ENCODE measurements around the gene TAS2R13.

The TAS2R13 gene

GRCh38 chr12:10909462-10909861, at the start of gene TAS2R13:
TAS2R13 (minus strand) TSS chr12:10909562; CDS start chr12:10909298, 264 bp downstream.
- DNase-seq (ENCODE audit: low read depth) = no peak

- DNase-seq (ENCODE audit: low read depth) = no peak
These were observed 48.4 kb upstream of the TAS2R13 start for GRCh38 chr12:10957741-10958140.

DNA sequence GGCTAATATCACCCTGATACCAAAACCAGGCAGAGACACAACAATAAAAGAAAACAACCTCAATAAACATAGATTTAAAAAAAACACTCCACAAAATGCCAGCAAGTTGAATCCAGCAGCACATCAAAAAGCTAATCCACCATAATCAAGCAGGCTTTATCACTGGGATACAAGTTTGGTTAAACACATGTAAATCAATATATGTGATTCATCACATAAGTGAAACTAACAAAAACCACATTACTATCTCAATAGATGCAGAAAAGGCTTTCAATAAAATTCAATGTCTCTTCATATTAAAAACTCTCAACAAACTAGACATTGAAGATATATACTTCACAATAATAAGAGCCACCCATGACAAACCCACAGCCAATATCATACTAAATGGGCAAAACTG, 46.7 kb upstream of the TAS2R13 start:
- no peak for DNase-seq (ENCODE audit: low read depth)

DNA sequence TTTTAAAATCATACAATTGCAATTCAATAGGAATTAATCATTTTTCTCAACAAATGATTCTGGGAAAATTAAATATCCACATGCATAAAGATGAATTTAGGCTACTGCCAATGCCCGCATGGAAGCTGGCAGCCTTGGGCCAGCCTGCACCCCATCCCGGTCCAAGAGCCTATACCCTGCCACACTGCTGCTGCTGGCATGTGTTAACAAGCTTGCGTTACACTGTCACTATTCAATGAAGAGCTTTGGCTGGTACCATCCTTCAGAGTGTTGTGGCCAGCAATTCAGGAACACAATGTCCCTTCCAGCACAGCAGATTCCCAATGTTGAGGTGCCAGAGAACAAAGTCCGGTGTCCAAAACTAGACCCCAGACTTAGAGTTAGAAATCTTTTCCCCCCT, 43.3 kb upstream of the TAS2R13 start:
- no peak for DNase-seq (ENCODE audit: low read depth)

- DNase-seq (ENCODE audit: low read depth) = no peak
These were observed 33.8 kb upstream of the TAS2R13 start for GRCh38 chr12:10943167-10943566.

DNA sequence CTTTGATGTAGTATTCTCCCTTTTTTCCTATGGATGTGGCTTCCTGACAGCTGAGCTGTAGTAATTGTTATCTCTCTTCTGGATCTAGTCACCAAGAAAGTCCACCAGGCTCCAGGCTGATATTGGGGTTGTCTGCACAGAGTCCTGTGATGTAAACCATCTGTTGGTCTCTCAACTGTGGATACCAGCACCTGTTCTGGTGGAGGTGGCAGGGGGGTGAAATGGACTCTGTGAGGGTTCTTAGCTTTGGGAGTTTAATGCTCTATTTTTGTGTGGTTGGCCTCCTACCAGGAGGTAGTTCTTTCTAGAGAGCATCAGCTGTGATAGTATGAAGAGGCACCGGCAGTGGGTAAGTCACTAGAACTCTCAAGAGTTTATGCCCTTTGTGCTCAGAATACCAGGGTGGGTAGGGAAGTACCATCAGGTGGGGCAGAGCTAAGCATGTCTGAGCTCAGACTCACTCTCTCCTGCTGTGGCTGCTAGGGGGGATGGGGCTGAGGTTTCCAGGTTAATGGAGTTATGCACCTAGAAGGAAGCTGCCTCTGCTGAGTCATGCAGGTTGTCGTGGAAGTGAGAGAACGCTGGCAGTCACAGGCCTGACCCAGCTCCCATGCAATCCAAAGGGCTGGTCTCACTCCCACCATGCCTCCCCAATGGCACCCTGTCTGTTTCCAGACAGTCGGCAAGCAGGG, 32.7 kb upstream of the TAS2R13 start:
- DNase-seq (ENCODE audit: low read depth) = no peak

- no peak for DNase-seq (ENCODE audit: low read depth)
These were observed 32.0 kb upstream of the TAS2R13 start for GRCh38 chr12:10941369-10941768.

DNA sequence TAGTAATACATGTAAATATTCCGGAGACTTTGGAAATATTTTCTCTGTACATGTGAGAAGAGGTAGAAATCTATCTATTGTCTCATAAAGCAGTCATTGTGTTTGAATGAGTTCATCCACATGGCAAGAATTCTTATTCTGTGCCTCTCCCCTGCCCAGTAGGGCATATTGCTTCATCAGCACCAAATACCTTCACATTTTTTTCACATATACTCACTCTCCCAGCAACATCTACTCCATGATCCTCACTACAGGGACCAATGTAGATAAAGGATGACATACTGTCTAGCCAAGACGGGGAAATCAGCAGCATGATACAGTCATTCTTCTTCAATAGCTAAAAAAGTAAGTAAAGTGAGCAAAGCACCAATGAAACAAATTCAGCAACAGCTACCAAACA, 31.0 kb upstream of the TAS2R13 start:
- DNase-seq (ENCODE audit: low read depth) = no peak

DNA sequence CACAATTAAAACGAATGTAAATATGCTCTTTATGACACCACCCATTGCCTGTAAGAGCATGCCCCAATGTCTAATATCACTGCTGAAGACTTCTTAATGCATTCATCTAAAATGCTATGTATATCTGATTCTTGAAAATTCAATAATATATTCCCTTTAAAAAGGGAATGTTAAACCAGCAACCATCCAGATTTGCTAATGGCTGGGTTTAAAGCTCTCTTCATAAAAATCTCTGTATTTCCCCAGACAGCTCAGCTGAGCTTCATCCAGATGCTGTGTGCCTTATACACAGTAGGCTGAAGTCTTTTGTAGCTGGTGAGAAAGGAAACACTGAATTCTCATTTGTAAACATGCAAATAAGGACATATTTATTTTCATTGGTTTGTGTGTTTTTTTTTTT, 29.8 kb upstream of the TAS2R13 start, which contains the start of gene TAS2R14:
Gene TAS2R14, minus strand, starts transcription at position 101 of the 400 bp plus-strand sequence. Its CDS starts 56 bp downstream, at position 45.
- no peak for DNase-seq (ENCODE audit: low read depth)

DNA sequence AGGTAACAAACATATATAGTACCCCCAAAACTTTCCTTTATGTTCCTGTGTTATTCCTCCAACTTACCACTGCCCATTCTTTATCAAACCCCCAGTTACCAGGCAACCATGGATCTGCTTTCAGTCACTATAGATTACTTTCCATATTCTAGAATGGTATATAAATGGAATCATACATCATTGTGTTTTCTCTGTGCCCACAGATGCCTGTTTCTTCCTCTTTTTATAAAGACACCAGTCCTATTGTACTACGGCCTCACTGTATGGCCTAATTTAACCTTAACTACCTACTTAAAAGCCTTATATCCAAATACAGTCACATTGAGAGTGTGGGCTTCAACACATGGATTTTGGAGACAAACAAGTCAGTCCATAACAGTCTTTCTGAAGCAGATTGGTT, 27.1 kb upstream of the TAS2R13 start:
- DNase-seq (ENCODE audit: low read depth) = no peak

- no peak for DNase-seq (ENCODE audit: low read depth)
These were observed 19.5 kb upstream of the TAS2R13 start, which contains the start of gene PRH2 for GRCh38 chr12:10928746-10929286. PRH2 (plus strand) TSS chr12:10929236; CDS start chr12:10929274, 38 bp downstream.

DNA sequence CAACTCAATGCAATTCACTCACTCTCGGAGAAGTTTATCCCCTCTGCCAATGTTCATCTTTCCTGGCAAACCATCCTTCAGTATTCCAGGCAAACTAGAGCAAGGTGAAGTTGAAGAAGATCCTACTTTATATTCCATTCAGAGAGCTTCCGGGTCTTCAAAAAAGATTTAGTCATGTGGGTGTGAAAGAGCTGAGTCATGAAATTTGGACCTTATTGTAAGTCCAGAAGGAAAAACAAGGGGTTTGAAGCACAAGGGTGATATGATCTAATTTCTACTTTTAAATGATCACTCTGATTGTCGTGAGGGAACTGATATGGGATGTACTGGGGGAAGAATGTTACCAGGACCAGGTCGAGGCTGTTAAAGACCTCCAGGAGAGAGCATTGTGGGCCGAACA, 16.9 kb upstream of the TAS2R13 start:
- DNase-seq (ENCODE audit: low read depth) = no peak

DNA sequence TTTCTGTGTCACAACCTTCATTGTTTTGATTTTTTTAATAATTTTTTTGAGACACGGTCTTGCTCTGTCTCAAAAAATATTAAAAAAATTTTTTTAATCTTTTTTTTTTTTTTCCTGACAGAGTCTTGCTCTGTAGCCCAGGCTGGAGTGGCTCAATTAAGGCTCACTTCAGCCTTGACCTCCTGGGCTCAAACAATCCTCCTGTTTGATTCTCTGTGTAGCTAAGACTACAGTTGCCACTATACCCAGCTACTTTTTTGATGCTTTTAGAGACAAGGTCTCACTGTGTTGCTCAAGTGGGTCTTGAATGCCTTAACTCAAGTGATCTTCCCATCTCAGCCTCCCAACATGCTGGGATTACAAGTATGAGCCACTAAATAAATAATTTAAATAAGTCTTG, 10.4 kb upstream of the TAS2R13 start:
- no peak for DNase-seq (ENCODE audit: low read depth)

- DNase-seq (ENCODE audit: low read depth) = no peak
These were observed 1.0 kb upstream of the TAS2R13 start for GRCh38 chr12:10910380-10910779.

GRCh38 chr12:10904686-10905085, 4.7 kb downstream of the TAS2R13 start:
- DNase-seq (ENCODE audit: low read depth) = no peak

GRCh38 chr12:10901427-10901826, 7.9 kb downstream of the TAS2R13 start:
- no peak for DNase-seq (ENCODE audit: low read depth)

GRCh38 chr12:10900972-10901371, 8.4 kb downstream of the TAS2R13 start:
- no peak for DNase-seq (ENCODE audit: low read depth)

- DNase-seq (ENCODE audit: low read depth) = no peak
These were observed 8.8 kb downstream of the TAS2R13 start for GRCh38 chr12:10900530-10900929.

DNA sequence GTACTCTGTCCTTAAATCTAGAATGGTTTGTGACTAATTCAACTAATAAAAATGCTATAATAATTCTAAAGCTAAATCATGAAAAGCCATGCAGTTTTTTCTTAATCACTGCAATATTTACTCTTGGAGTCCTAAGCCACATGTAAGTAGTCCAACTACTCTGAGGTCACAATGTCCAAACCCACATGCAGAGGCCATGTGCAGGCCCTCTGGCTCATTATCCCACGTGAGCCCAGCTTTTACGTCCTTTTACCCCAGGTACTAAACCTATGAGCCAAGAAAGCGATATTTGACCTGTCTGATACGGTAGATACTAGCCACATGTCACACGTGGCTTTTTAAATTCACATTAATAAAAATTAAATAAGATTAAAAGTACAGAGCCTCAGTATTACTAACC, 12.5 kb downstream of the TAS2R13 start:
- DNase-seq (ENCODE audit: low read depth) = no peak

DNA sequence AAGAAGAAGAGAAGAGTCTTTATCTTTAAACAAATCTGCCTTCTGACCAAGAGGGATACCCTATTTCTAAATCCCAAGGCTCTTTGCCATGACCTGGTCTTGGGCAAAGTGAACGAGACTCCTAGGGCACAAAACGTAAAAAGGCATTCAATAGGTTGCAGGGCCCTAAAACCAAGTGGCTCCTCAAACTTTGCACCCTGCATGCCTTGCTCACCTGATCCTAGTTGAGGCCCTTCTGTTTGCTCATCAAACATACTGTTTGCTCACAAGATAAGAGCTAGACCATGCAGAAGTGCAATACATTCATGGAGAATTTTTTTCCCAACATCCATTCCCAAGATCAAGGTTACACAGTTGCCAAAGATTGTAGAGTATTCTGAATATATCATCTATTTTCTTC, 17.4 kb downstream of the TAS2R13 start:
- DNase-seq (ENCODE audit: low read depth) = no peak

- DNase-seq (ENCODE audit: low read depth) = no peak
These were observed 20.1 kb downstream of the TAS2R13 start for GRCh38 chr12:10889226-10889625.

DNA sequence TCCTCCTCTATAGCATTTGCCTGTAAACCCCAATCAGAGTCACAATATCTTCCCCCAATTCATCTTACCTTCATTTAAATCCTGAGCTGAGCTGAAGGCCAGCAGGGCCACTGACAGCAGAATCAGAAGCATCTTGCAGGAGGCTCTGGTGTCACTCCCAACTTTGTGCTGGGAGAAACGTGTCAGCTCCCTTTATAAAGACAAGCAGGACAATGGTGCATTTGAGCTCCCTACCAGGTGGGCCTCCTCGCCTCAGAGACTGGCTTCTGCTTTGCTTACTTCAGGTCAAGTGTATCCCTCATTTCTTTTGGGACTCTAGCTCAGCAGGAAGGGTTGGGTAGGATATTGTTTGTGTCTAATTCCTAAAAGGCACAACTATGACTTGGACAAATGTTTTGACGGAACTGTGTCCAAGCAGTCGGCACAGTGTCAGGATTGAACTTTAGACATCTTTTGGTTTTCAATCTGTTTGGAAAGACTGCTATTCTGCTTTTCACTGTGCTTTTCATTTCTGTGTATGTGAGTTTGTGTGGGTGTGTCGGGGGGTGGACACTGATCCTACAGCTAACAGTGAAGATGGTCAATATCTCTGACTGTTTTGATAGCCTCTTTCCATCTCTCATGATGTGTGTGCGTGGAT, 25.2 kb downstream of the TAS2R13 start, which contains the start of gene PRH1:
Gene PRH1, minus strand, starts transcription at position 170 of the 640 bp plus-strand sequence. Its CDS starts 38 bp downstream, at position 132.
- DNase-seq (ENCODE audit: low read depth) = no peak

- no peak for DNase-seq (ENCODE audit: low read depth)
These were observed 36.0 kb downstream of the TAS2R13 start for GRCh38 chr12:10873378-10873777.

Data from stimulated activated CD8-positive, alpha-beta memory T cell treated with anti-CD3 and anti-CD28 coated beads, Interleukin-12 subunit alpha, Interleukin-12 subunit beta, amount 100 ng/mL, for 1 hour (primary cell).